HFFc6 (cell line): ENCODE results near the gene CFAP100. TPM values are rescaled to one million over a fixed set of nuclear protein-coding genes. Genes with fewer than 3 reads are reported as not detected.

Experiments
- DNase-seq: peaks from one replicate; pipeline ENCODE4 v3.0.0-alpha.2; 2018
- H3K27ac Mint-ChIP-seq: 2 replicates; pipeline ENCODE4 v1.8.0; 2020; ENCODE audit warnings: mild to moderate bottlenecking, mixed read lengths
- H3K27me3 Mint-ChIP-seq: 2 replicates; pipeline ENCODE4 v1.8.0; 2021; ENCODE audit warnings: mild to moderate bottlenecking, moderate library complexity, mixed read lengths; ENCODE audit not compliant: insufficient read depth
- H3K36me3 Mint-ChIP-seq: 2 replicates; pipeline ENCODE4 v1.8.0; 2021; ENCODE audit warnings: low read depth, mixed read lengths
- H3K4me1 Mint-ChIP-seq: 2 replicates; pipeline ENCODE4 v1.8.0; 2020; ENCODE audit warnings: low read depth, mixed read lengths
- H3K4me3 Mint-ChIP-seq: 2 replicates; pipeline ENCODE4 v1.8.0; 2020; ENCODE audit warnings: mild to moderate bottlenecking, moderate library complexity, mixed read lengths
- H3K9me3 Mint-ChIP-seq: 2 replicates; pipeline ENCODE4 v1.8.0; 2020; ENCODE audit warnings: mild to moderate bottlenecking, mixed read lengths
- total RNA-seq, 6 experiments: library from RNA; stranded (reverse); fragmentation: NEBNext Ultra II Directional; extraction: Animal tissue kit (Norgen Biotek cat#: 25700); gene quantifications; 2 replicates in 1 of 6; 3 replicates in 5 of 6; pipeline ENCODE4 v1.2.3, GENCODE V29; 2021
- TF ChIP-seq, protein P1 (sequence below): fragments of 200-600 bp; sonication (generic); IDR thresholded peaks from 2 replicates; pipeline ENCODE4 v1.5.0; 2021; ENCODE audit warnings: antibody characterized with exemption, mild to moderate bottlenecking

The CFAP100 gene
- total RNA-seq, 6 experiments from 2014 or later = not detected

DNA sequence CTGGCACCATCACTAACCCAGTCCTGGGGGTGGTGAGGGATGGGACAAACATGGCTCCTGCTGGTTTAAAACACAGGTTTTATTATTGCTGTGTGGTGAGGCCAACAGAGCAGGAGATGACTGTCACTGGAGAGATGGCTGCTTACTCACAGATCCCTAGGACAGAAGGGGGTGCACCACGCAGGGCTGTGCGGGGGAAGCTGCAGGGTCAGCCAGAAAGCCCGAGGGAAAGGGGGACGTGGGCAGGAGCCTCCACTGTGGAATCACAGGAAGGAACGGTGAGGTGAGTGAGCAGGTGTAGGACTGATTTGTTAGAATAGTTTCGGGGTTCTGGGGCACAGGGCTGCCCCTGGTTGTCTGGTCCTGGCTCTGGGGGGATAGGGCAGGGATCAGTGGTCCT, 7.5 kb downstream of the CFAP100 start:
- Mint-ChIP-seq H3K36me3 (no peaks in the 10 kb centered on the region), H3K27ac (no peak overlapping the region), H3K4me3 (no peak overlapping the region), H3K4me1 (no peaks in the 10 kb centered on the region), H3K9me3 (no peaks in the 10 kb centered on the region), H3K27me3 (peaks cover 50% of the 10 kb centered on the region)
- TF ChIP-seq, protein P1, sequence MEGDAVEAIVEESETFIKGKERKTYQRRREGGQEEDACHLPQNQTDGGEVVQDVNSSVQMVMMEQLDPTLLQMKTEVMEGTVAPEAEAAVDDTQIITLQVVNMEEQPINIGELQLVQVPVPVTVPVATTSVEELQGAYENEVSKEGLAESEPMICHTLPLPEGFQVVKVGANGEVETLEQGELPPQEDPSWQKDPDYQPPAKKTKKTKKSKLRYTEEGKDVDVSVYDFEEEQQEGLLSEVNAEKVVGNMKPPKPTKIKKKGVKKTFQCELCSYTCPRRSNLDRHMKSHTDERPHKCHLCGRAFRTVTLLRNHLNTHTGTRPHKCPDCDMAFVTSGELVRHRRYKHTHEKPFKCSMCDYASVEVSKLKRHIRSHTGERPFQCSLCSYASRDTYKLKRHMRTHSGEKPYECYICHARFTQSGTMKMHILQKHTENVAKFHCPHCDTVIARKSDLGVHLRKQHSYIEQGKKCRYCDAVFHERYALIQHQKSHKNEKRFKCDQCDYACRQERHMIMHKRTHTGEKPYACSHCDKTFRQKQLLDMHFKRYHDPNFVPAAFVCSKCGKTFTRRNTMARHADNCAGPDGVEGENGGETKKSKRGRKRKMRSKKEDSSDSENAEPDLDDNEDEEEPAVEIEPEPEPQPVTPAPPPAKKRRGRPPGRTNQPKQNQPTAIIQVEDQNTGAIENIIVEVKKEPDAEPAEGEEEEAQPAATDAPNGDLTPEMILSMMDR = no peak
- DNase-seq = no peak

DNA sequence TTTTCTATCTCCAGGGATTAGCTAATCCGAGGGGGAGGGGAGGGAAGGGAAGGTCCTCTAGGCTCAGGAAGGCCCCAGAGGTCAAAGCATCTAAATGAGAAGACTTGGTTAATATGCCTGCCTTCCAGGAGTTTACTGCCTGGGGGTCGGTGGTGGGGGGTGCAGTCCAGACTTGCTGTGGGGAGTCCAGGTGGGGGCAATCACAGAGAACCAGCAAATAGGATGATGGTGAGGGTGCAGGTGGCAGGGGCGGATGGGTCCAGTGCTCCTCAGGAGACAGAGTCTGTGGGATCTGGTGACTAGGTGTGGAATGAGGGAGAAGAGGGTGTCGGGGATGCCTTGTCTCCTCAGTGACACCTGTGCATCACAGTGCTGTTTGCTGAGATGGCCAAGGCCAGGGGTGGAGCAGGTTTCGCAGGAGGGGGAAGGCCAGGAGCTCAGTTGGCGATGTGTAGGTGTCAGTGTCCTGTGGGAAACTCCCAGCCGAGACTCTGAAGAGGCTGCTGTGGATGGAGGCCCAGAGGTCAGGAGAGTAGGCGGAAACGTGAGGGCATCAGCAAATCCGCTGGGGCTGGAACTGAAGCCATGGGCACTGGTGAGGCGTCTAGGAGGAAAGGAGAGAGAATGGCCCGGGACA, 8.1 kb downstream of the CFAP100 start:
- no peak for DNase-seq
- H3K4me1 Mint-ChIP-seq = no peaks in the 10 kb centered on the region
- no peak overlapping the region for H3K4me3 Mint-ChIP-seq
- H3K27me3 Mint-ChIP-seq = peaks cover 55% of the 10 kb centered on the region
- no peaks in the 10 kb centered on the region for H3K36me3 Mint-ChIP-seq
- no peak overlapping the region for H3K27ac Mint-ChIP-seq
- TF ChIP-seq, protein P1 = no peak
- no peaks in the 10 kb centered on the region for H3K9me3 Mint-ChIP-seq

DNA sequence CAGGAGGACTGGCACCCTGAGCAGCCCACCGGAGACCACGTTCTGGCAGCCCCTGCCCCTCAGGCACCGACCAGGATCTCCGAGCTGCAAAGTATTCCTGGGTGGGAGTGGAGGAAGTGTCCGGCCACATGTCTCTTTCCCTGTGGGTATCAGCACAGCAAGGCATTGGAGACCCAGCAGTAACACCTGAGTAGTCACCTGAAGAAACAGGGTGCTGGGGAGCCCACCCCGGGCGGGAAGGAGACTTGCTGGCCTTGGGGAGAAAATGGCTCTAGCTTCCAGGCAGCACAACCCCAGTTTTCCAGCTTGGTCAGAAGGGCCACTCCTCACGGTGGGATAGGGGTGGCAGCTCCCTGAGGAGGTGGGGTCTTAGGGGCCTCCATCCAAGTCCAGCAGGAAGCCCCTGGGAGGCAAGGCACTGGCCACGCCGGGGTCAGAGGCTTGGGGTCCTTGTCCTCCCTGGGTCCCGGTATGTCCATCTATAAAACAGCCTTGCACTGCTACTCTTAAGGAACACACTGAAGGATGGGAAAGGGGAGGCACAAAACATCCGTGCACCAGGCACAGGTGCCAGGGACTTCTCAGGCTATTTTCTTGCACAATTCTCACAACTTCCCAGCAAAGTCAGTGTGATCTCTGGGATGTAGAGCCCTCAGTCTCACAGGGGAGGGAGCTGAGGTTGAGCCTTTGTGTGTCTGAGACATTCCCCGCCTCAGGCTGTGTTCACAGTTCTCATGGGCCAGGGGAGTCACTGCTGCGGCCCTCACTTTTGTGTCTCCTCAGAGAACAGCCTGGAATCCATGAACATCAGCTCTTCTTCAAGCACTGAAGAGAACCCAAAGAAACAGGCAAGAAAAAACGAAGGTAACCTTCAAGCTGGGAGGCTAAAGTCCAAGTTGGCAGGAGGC, 11.9 kb downstream of the CFAP100 start:
- Mint-ChIP-seq H3K4me3 (no peak overlapping the region), H3K9me3 (no peaks in the 10 kb centered on the region), H3K4me1 (no peaks in the 10 kb centered on the region), H3K36me3 (no peaks in the 10 kb centered on the region), H3K27me3 (peaks cover 65% of the 10 kb centered on the region), H3K27ac (no peak overlapping the region)
- DNase-seq = no peak
- TF ChIP-seq, protein P1 = no peak

DNA sequence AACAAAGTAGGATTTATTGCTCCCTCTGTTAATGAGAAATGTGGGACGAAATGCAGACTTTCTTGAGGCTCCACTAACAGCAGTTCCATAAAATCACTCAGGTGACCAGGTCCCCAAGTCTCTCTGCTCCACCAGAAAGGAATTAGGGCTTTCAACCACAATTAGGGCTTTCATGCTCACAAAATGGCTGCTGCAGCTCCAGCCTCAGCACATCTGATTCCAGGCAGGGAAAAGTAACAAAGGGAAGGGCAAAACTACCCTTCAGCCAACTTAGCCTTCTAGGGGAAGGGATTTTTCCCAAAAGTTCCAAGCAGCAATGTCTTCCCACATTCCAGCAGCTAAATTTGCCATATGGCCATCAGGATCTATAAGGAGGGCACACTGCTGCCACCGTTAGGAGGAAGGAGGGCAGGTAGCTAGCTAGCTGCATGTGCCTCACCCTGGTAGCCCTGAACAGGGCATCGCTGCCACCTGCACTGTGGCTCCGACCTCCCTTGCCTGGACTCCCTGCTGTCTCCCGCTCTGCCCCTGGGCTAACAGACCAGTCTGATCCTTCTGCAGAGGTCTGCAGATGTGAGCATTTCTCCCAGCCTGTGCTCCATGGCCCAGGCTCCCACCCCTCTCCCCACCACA, 12.8 kb downstream of the CFAP100 start:
- Mint-ChIP-seq H3K36me3 (no peaks in the 10 kb centered on the region), H3K27ac (no peak overlapping the region), H3K4me3 (no peak overlapping the region), H3K27me3 (peaks cover 59% of the 10 kb centered on the region), H3K4me1 (no peaks in the 10 kb centered on the region), H3K9me3 (no peaks in the 10 kb centered on the region)
- no peak for DNase-seq
- TF ChIP-seq, protein P1 = no peak

DNA sequence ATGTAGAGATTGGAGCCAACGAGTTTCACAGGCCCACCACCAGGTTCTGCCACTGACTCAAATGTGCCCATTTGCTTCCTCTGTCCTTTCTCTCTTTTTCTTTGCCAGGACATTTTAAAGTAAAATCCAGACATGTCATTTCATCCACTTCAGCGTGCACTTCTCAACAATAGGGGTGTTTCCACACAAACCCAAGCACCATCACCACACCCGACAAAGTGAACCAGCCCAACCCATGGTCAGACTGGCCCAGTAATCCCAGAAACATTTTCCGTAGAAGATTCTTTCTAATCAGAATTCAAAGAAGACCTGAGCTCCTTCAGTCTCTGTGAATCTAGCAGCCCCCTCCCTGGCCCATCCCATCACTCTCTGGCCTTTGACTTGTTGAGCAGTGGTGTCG, 13.4 kb downstream of the CFAP100 start:
- H3K4me3 Mint-ChIP-seq = no peak overlapping the region
- DNase-seq = no peak
- peaks cover 53% of the 10 kb centered on the region for H3K27me3 Mint-ChIP-seq
- TF ChIP-seq, protein P1 = no peak
- H3K4me1 Mint-ChIP-seq = no peaks in the 10 kb centered on the region
- no peak overlapping the region for H3K27ac Mint-ChIP-seq
- no peaks in the 10 kb centered on the region for H3K9me3 Mint-ChIP-seq
- no peaks in the 10 kb centered on the region for H3K36me3 Mint-ChIP-seq
